Measurements from ENCODE around the gene UQCRHL.

UQCRHL gene

GRCh38 chr1:15761366-15762128 is 45.9 kb downstream of the UQCRHL start:
- no peak overlapping the region for H3K4me3 ChIP-seq (ENCODE audit: low read depth, low read length)
- DNase-seq (ENCODE audit: low read depth), result no peak

- peak overlapping the region; percentile 40 for H3K4me3 ChIP-seq (ENCODE audit: low read depth, low read length)
- DNase-seq (ENCODE audit: low read depth), result peak; percentile 30
Observed at GRCh38 chr1:15760520-15761211, 46.8 kb downstream of the UQCRHL start.

- H3K4me3 ChIP-seq (ENCODE audit: low read depth, low read length), result peak overlapping the region; percentile 85
- no peak for DNase-seq (ENCODE audit: low read depth)
Observed at GRCh38 chr1:15758953-15759661, 48.3 kb downstream of the UQCRHL start.

GRCh38 chr1:15758343-15758931 is 49.0 kb downstream of the UQCRHL start, which contains the start of gene FBLIM1:
Gene FBLIM1, plus strand, starts transcription at chr1:15758795. Its CDS starts 6,189 bp downstream, at chr1:15764984.
- peak within 1 kb of the TSS; percentile 85 for H3K4me3 ChIP-seq (ENCODE audit: low read depth, low read length)
- DNase-seq (ENCODE audit: low read depth), result no peak

GRCh38 chr1:15757575-15758342 is 49.7 kb downstream of the UQCRHL start:
- DNase-seq (ENCODE audit: low read depth), result no peak
- H3K4me3 ChIP-seq (ENCODE audit: low read depth, low read length), result peak overlapping the region; percentile 85
